Iris pigment epithelial cell (primary cell): ENCODE data around the gene NFAT5.
"Not testable (repeated sequence)": the region's sequence is repeated elsewhere in the genome, so short reads cannot be mapped to it uniquely, and the experiment has no call there.

Experiments
- DNase-seq: peaks from one replicate; pipeline ENCODE4 v3.0.0-alpha.2; 2011; ENCODE audit warnings: low read depth

NFAT5 gene

DNA sequence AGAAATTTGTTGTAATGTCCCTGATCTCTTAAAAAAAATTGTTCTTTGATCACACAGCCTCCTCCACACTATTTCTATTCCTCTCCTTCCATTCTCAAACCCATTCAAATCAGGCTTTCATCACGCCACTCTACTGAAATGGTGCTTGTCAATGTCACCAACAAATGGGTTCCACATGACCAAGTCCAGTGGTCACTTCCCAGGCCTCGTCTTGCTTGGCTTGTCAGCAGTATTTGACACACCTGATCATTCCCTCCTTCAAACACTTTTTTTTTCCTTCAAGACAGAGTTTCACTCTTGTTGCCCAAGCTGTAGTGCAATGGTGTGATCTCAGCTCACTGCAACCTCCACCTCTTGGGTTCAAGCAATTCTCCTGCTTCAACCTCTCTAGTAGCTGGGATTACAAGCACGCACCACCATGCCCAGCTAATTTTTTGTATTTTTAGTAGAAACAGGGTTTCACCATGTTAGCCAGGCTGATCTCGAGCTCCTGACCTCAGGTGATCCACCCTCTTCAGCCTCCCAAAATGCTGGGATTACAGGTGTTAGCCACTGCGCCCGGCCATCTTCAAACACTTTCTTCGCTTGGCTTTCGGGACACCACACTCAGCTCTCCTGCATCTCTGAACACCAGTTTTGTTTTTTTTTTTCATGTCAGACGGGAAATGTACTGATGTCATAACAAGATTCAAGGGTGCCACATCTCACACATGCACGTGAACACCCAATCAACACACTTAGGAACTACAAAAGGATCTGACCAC, 142.3 kb downstream of the NFAT5 start:
- no peak for DNase-seq

DNA sequence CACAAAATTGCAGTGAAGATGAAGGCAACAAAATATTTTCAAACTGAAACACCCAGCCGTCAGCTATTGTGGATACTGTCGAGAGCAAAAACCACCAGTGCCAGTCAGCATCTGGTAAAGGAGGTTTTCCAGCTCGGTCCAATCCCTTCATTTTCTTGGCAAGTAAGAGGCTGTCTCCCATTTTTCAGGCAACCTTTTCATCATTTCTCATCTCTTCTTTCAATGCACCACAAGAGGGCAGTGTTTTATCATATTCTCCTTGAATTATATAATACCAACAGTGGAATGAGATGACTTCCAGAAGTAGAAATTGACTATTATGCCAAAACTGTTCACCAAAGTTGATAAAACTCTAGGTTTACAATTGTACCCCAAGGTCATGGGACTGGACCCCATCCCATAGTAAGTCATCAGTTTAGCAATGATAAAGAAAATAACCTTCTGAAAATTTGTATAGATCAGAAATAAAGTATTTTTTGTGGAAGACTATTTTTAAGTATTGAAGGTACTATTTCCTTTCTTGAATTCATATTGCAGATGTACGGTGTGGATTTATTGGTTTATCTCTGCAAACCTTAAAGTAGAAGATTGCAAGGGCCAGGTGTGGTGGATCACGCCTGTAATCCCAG, 143.8 kb downstream of the NFAT5 start:
- DNase-seq = peak; percentile 53

DNA sequence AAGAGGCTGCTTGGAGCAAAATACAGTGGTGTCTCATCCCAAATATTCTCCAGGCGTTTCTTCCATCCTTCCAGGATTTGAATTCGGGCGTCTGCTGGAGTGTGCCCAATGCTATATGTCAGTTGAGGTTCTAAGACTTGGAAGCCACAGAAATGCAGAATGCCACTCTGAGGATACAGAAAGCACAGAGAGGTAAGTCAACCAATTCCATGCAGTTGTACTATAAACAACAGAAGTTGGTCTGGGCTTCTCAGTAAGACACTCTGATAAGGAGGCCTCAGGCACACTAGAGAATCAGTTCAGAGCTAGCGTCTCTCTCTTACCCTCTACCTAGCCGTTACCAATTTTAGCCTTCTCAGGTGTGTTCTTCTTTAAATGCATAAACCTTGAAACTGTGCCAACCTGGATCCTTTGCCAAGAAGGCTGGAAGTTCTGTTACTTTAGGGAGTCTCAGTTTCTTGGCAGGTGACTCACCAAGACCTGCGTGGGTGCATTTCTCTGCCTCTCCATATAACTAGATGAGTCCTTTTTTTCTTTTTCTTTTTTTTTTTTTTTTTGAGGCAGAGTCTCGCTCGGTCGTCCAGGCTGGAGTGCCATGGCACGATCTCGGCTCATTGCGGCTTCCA, 145.5 kb downstream of the NFAT5 start:
- peak; percentile 85 for DNase-seq

DNA sequence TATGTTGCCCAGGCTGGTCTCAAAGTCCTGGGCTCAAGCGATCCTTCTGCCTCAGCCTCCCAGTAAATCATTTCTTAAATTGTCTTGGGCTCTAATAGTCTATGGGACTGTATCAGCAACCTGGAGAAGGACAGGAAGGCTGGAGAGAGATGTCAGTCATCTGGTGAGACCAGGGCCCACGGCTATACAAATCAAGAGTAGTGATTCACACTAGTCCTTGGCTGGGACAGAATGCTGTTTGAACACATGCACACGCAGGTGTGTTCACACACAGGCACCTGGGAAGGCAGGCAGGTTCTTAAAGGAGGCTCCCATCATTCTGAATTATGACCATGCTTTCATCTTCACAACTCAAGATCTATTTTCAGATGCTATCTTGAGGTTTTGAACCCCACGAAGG, 146.5 kb downstream of the NFAT5 start:
- no peak for DNase-seq

DNA sequence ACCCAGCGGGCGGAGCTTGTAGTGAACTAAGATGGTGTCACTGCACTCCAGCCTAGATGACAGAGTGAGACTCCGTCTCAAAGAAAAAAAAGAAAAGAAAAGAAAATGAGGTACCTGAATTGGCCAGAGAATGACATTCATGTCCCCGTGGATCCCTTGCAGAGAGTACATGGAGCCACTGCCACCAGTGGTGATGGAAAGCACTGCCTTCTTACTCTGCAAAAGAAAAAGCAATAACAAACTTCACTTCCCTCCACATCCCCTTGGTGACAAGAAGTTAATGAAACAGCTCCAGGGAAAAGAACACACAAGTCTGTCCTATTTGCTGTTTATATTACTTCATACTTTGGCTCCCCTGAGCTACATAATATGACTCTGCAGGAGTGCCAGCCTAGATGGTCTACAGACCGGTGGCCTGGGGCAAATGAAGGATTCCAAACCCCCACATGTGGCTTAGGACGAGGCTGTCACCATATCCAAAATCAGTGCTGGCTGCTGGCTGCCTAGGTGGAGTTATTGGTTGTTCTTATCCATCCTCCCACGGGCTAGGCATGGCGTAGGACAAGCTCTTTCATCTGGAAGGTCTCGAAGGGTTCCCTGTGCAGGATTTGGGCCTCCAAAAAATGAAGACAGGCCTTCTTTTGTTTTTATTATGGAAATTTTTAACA, 147.3 kb downstream of the NFAT5 start:
- peak; percentile 10 for DNase-seq

DNA sequence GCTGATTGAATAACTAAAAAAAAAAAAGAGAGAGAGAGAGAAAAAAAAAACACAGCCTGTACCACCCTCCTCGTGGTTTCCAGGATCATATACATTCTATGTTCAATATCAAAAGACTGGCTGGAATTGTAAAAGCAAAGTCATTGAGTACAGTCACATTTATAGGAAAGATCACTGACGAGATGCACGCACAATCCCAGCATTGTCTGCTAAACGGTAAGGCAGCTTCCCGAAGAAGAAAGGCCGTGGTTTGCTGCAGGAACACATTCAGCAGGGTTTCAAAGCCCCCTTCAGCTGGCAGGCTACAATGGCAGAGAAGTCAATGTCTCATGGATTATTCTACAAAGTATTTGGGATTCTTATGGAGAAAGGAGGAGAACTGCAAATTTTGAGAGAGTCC, 151.3 kb downstream of the NFAT5 start:
- no peak for DNase-seq

DNA sequence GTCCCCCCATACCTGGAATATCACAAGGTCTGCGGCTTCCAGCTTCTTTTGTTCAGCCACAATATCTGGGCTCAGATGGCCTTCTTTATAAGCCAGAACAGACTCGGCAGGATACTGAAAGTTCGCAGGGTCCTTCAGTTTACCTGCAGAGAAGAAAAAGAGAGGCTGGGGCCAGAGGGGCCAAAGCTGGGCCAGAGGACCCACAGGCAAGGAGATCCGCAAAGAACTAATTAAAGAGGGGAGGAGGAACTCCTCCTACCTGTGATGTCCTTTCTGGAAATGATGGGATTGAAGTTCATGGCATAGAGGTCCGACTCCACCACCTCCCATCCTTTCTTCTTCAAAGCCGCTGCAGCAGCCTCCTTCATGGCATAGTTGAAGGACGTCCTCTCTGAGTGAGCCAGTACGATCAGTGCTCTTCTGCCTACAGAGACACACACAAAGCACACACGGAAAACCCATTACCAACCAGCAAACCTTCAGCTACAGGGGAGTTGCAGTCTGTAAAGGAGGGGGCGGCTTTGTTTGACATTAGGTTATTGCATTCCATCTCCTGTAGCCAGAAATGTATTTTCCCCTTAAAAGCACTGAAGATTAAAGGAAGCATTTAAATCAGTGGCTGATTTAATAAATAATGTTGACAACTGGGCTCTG, 152.5 kb downstream of the NFAT5 start:
- DNase-seq = no peak

DNA sequence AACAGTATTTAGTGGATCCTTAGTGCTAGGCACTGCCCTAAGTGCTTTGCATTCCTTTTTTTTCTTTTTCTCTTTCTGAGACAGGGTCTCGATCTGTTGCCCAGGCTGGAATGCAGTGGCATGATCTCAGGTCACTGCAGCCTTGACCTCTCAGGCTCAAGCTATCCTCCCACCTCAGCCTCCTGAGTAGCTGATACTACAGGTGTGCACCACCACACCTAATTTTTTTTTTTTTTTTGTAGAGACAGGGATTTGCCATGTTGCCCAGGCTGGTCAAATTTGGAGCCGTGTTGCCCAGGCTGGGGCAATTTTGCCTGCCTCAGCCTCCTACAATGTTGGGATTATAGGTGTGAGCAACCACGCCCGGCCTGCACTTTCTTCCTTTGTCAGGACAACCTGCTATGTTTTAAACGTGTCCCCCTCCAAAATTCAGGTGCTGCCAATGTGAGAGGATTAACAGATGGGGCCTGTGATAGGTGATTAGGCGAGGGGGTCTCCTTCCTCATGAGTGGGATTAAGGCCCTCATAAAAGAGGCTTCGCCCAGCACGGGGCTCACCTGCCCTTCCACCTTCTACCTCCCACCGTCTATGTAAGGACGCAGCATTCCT, 155.2 kb downstream of the NFAT5 start:
- DNase-seq = no peak

DNA sequence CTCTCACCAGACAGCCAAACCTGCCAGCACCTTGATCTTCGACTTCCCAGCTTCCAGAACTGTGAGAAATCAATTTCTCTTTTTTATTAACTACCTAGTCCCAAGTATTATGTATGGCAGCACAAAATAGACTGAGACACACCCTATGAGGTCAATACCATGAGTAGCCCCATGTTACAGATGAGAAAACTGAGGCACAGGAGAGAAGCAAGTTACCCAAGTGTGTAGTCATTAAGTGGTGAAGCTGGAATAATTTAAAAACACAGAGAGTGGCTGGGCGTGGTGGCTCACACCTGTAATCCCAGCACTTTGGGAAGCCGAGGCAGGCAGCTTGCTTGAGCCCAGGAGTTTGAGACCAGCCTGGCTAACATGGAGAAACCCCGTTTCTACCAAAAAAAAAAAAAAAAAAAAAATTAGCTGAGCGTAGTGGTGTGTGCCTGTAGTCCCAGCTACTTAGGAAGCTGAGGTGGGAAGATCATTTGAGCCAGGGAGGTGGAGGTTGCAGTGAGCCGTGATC, 155.7 kb downstream of the NFAT5 start:
- DNase-seq = no peak

DNA sequence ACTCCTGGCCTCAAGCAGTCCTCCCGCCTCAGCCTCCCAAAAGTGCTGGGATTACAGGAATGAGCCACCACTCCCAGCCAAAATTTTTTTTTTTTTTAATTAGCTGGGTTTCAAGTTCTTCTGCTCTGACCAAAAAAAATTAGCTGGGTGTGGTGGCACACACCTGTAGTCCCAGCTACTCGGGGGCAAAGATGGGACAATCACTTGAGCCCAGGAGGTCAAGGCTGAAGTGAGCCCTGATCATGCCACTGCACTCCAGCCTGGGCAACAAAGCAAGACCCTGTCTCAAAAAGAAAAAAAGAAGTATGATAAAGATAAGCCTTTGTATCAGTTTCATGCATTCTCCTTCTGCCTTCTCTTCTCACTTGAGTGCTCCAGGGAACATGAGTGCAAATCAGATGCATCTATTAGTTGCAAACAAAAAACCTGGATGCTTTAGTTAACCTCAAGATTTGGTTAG, 158.7 kb downstream of the NFAT5 start:
- no peak for DNase-seq

DNA sequence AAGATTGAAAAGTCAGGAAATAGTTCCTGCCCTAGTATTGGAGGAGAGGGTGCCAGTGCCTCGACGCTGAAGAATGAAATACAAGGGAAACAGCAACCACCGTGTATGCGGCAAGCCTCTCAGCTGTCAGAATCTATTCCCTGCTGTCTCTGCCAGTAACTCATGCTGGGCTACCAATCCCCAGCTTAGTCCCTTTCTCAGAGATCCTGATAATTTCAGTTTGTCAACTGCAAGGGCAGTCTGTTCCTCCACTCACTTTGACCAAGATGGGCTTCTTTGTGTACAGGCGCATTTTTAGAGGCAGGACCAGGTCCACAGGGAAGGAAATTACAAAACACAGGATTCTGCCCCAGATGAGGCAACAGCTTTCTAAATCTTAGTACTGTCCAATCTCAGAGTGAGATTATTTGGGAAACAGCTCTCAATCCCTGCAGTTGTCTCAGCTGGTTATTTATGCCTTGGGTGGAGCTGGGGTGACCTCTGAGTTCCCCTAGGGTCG, 159.3 kb downstream of the NFAT5 start:
- peak; percentile 30 for DNase-seq

DNA sequence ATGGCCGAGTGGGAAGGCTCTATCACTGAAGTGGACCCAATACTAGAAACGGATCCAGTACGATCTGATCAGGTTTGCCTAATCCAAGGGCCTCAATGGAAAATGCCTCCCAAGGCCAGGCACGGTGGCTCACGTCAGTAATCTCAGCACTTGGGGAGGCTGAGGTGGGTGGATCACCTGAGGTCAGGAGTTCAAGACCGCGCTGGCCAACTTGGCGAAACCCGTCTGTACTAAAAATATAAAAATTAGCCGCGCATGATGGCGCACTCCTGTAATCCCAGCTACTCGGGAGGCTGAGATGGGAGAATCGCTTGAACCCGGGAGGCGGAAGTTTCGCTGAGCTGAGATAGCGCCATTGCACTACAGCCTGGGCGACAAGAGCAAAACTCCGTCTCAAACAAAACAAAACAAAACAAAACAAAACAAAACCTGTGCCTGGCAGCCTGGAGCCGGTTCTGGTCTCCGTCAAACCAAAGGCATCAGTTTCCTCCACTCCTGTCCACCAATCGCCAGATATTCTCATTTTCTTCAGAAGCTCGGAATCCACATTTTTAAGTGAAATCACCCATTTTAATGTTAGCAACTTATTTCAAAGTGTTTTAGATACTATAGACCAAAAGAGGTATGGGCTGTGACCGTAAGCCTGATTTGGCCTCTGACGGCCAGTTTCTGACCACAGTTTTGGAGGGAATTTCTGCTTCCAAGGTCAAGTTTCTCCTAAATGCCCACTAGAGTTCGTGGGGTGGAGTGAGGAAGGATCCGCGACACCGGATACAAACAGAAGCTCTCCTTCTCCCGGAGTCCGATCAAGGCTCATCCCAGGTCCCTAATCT, 159.9 kb downstream of the NFAT5 start:
- DNase-seq = no peak

DNA sequence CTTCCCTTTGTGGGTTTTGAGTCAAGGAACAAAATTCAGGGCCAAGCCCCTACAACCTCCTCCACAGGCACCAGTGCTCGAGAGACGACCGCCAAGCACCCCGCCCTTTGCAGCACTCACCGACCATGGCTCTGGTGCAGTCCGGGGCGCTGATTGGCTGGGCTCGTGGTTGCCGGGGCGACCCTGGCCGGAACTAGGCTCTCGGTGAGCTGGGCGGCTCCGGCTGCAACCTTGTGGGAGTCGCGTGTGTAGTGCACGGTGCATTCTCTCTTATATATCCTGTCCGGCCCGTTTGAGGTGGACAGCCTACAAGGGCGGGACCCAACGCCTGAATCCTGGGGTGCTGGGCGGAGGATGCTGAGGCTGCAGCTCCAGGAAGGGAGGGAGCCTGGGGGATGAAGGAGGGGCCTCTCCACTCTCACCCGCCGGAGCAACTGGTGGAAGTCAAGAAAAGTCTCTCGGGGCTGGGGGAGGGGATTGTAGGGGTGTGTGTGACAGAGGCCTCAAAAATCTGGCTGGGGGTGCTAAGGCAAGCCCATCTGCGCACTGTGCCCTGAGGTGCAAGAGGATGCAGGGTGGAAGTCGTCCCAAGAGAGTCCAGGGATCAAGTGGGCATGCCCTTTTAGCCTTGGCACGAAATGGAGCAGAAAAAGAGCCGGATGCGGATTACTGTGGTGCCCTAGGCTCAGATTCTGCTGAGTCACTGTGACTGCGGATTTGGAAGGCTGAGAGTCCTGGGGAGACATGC, 160.7 kb downstream of the NFAT5 start, which contains the start of gene NQO1:
TSS of gene NQO1 (minus strand) at position 248 of the 748 bp plus-strand sequence. CDS start at position 127, 121 bp downstream.
- peak; percentile 98 for DNase-seq

DNA sequence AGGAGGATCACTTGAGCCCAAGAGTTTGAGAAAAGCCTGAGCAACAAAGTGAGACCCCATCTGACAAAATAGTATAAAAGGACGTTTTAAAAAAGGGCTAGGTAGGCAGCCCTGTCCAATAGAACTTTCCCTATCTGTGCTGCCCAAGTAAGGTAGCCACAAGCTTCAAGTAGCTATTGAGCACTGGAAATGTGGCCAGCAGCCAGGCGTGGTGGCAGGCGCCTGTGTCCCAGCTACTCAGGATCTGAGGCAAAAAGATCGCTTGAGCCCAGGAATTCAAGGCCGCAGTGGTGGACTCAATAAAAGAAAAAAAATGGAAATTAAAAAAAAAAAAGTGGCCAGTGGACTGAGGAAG, 162.1 kb downstream of the NFAT5 start:
- no peak for DNase-seq

DNA sequence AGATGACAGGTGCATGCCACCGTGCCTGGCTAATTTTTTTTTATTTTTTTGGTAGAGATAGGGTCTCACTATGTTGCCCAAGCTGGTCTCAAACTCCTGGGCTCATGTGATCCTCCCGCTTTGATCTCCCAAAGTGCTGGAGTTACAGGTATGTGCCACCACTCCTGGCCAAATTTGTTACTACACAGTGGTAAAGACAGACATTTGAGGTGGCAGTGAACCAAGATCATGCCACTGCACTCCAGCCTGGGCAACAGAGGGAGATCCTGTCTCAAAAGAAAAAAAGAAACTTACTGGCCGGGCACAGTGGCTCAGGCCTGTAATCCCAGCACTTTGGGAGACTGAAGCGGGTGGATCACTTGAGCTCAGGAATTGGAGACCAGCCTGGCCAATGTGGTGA, 163.3 kb downstream of the NFAT5 start:
- DNase-seq = not testable (repeated sequence)

DNA sequence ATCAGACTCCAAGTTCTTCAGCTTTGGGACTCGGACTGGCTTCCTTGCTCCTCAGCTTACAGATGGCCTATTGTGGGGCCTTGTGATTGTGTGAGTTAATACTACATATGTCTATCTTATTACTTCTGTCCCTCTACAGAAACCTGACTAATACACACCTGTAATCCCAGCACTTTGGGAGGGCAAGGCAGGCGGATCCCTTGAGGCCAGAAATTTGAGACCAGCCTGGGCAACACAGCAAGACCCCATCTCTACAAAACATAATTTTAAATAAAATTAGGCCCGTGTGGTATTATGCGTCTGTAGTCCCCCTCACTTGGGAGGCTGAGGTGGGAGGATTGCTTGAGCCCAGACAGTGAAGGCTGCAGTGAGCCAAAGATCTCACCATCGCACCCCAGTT, 165.5 kb downstream of the NFAT5 start:
- DNase-seq = not testable (repeated sequence)

DNA sequence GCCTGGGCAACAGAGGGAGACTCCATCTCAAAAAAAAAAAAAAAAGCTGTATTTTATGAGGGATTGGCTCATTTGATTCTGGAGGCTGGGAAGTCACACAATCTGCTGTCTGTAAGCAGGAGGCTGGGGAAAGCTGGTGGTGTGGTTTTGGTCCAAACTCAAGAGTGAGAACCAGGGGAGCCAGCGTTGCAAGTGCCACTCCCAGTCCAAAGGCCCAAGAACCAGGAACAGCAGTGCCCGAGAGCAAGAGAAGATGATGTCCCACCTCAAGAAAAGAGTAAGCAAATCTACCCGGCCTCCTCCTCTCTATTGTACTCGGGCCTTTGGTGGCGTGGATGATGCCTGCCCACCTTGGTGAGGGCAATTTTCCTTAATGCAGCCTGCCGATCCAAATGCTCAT, 166.3 kb downstream of the NFAT5 start:
- no peak for DNase-seq

DNA sequence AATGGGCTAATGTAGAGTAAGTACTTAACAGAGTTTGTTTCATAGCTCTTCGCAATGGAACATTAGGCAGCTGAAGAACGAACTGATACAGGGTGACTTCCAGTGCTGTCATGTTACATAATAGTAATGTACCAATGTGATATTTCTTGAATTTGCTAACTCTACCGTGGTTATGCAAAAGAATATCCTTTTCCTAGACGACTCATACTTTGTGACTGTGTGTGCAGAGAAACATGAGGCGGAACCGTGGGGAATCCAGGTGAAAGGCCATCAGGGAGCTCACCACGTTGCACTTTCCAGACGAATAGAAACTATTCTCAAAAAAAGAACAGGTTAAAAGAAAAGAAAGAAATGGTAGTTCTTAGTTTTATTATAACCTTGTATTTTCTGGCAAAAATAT, 175.8 kb downstream of the NFAT5 start:
- peak; percentile 78 for DNase-seq
